ENCODE data around the gene LRMDA.
A peak's percentile ranks its signal among the peaks of the same experiment; 100 is the strongest.

LRMDA gene

DNA sequence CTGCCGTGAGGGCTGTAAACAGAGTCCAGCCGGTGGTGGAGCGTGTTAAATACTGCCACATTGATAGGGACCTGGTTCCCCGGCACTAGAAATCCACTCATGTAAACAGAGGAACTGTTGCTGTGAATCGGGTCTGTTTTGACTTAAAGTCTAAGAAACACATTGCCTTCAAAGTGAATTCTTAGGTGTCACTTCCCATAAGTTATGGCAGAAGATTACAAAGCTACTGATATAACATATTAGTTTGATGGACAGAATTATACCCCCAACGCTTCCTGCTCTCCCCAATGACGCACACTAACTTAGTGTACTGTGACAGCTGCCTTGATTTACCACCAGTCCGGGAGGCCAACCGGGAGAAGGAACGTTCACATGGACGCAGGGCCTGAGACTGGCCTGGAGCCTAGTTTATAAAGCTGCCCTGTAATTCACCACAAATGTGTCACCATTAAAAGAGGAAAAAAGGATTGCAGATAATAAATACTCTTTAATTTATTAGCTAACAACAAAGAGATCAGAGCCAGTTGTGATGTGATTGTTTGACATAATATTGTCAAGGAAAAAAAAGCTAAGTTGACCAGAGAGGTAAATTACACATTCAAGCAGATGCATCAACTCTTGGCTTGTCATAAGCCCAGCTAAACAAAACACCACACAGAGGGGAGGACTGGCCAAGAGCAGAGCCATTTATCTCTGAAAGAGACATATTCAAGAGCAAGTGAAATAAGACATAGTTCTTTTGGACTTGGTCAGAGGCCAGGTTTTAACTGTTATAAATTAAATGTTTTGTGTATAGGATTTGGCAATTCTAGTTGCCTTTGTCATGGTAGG lies 820.6 kb downstream of the LRMDA start:
- Mint-ChIP-seq H3K27me3 (ENCODE audit: low read depth, poor library complexity) (peaks cover 7% of the 10 kb centered on the region), H3K4me3 (no peak overlapping the region), H3K27ac (no peak overlapping the region), H3K4me1 (peaks cover 11% of the 10 kb centered on the region), H3K36me3 (ENCODE audit: low read depth) (no peaks in the 10 kb centered on the region), H3K9me3 (no peaks in the 10 kb centered on the region)
- TF ChIP-seq, protein P1, sequence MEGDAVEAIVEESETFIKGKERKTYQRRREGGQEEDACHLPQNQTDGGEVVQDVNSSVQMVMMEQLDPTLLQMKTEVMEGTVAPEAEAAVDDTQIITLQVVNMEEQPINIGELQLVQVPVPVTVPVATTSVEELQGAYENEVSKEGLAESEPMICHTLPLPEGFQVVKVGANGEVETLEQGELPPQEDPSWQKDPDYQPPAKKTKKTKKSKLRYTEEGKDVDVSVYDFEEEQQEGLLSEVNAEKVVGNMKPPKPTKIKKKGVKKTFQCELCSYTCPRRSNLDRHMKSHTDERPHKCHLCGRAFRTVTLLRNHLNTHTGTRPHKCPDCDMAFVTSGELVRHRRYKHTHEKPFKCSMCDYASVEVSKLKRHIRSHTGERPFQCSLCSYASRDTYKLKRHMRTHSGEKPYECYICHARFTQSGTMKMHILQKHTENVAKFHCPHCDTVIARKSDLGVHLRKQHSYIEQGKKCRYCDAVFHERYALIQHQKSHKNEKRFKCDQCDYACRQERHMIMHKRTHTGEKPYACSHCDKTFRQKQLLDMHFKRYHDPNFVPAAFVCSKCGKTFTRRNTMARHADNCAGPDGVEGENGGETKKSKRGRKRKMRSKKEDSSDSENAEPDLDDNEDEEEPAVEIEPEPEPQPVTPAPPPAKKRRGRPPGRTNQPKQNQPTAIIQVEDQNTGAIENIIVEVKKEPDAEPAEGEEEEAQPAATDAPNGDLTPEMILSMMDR (IDR thresholded peaks at IDR 0.05) = no peak
- peak; percentile 69 for DNase-seq

DNA sequence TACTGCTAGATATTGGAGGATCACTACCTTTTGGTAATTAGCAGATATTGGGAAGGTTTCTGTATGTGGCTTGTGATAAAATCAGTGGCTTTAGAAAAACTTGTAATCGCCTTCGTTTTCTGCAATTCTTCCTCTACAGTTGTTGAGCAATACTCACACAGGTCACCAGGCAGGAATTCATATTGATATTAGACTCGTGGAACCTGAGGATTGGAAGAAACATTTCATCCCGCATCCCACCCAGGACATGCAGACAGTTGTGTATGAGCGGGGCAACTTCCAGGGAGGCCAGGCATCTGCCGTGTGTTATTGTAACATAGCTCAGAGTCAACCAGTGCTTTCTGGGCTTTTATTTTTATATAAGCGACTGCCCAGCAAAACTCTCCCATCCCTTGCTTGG lies 821.3 kb downstream of the LRMDA start:
- DNase-seq = no peak
- H3K4me3 Mint-ChIP-seq = no peak overlapping the region
- peaks cover 3% of the 10 kb centered on the region for H3K27me3 Mint-ChIP-seq (ENCODE audit: low read depth, poor library complexity)
- H3K36me3 Mint-ChIP-seq (ENCODE audit: low read depth) = no peaks in the 10 kb centered on the region
- no peaks in the 10 kb centered on the region for H3K9me3 Mint-ChIP-seq
- no peak overlapping the region for H3K27ac Mint-ChIP-seq
- TF ChIP-seq, protein P1 (IDR thresholded peaks at IDR 0.05) = no peak
- peaks cover 11% of the 10 kb centered on the region for H3K4me1 Mint-ChIP-seq

DNA sequence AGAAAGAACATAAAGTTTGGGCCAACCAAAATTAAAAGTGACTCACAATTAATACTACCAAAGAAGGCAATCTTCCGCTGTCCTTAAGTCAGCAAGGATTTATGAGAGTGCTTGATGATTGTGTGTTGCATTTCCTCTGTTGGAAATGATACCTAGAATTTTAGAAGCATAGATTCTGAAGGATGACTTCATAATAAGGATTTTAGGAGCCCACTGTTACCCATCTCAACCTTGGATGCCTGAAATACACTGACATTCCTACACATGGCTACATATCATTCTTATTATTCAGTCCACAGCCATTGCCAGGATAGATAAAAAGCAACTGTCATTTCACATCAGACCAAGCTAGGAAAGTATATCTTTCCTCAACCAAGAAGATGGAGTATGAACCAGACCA lies 823.8 kb downstream of the LRMDA start:
- Mint-ChIP-seq H3K27ac (no peak overlapping the region), H3K27me3 (ENCODE audit: low read depth, poor library complexity) (no peaks in the 10 kb centered on the region), H3K4me1 (peaks cover 8% of the 10 kb centered on the region), H3K9me3 (peaks cover 21% of the 10 kb centered on the region), H3K4me3 (no peak overlapping the region), H3K36me3 (ENCODE audit: low read depth) (peaks cover 19% of the 10 kb centered on the region)
- no peak for DNase-seq
- TF ChIP-seq, protein P1 (IDR thresholded peaks at IDR 0.05) = no peak

DNA sequence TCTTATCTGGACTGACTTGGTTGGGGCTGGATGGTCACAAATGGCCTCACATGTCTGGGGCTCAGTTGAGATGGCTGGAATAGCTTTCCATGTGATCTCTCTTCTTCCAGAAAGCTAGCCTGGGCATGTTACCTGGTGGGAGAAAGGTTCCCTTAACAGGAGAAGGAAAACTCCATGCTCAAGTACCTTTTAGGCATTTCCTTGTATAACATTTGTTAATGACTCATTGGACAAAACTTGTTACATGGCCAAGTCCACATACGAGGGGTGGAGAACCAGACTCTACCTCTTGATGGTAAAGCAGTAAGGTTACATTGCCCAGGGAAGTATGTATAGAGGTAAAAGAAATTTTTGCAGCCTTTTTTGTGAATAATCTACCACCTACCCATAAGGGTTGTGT lies 826.4 kb downstream of the LRMDA start:
- Mint-ChIP-seq H3K27ac (no peak overlapping the region), H3K4me3 (no peak overlapping the region), H3K27me3 (ENCODE audit: low read depth, poor library complexity) (no peaks in the 10 kb centered on the region), H3K36me3 (ENCODE audit: low read depth) (peaks cover 32% of the 10 kb centered on the region), H3K9me3 (peaks cover 41% of the 10 kb centered on the region), H3K4me1 (peaks cover 4% of the 10 kb centered on the region)
- no peak for DNase-seq
- TF ChIP-seq, protein P1 (IDR thresholded peaks at IDR 0.05) = no peak

DNA sequence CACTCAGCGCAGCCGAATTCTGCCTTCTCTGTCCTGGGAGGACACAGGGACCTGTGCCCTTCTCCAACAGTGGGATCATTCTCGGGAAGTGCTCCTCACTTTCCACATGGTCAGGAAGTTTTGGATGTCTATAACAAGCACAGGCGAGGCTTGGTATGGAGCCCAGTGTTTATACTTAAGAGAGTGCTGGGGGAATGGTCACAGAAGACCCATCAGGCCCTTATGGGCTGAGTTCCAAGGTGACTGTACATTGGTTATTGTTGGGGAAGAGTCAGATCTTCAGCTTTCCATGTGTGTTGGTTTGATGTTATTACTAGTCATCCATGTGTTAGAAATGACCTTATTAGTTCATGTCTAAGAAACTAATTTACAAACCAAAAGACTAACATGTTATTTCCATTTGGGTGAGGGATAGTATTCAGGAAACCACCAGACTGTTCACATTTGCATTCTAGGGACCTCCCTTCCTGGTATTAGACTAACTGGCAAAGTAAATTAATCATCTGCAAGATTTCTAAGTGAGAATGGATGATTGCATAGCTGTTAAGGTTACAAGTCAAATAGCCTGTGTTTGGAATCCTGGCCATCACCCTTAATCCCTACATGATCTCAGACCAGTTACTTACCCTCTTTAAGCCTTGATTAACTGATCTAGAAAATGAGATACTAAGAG lies 834.2 kb downstream of the LRMDA start:
- TF ChIP-seq, protein P1 (IDR thresholded peaks at IDR 0.05) = no peak
- no peak for DNase-seq
- H3K27ac Mint-ChIP-seq = no peak overlapping the region
- peaks cover 19% of the 10 kb centered on the region for H3K9me3 Mint-ChIP-seq
- no peak overlapping the region for H3K4me3 Mint-ChIP-seq
- peaks cover 10% of the 10 kb centered on the region for H3K36me3 Mint-ChIP-seq (ENCODE audit: low read depth)
- H3K27me3 Mint-ChIP-seq (ENCODE audit: low read depth, poor library complexity) = peaks cover 7% of the 10 kb centered on the region
- H3K4me1 Mint-ChIP-seq = peaks cover 39% of the 10 kb centered on the region

All from nephron progenitor cell (in vitro differentiated cells).